AG04450 (cell line): ENCODE measurements around the gene ANKHD1. TPM values are rescaled to one million over a fixed set of nuclear protein-coding genes. Genes with fewer than 3 reads are reported as not detected.

ENCODE experiments used
- CTCF ChIA-PET: fragments of 300-600, 350-600 bp; formaldehyde crosslinking; extraction: SDS; loops from one replicate; lab custom pipeline; 2022; ENCODE audit warnings: antibody characterized with exemption, inconsistent platforms; lab: Charles Lee
- POLR2A ChIA-PET: fragments of 350-600 bp; formaldehyde crosslinking; extraction: SDS; loops from one replicate; lab custom pipeline; 2021; ENCODE audit warnings: antibody characterized with exemption, inconsistent platforms; lab: Yijun Ruan, JAX
- DNase-seq: peaks from one replicate; pipeline ENCODE4 v3.0.0-alpha.2; 2011; ENCODE audit warnings: low read depth, low spot score
- H3K27ac ChIP-seq: one replicate; pipeline ENCODE4 v1.5.1; 2012; ENCODE audit warnings: low read depth, low read length, control low read depth
- H3K27me3 ChIP-seq: one replicate; pipeline ENCODE4 v1.6.0; 2012; ENCODE audit warnings: low read length; ENCODE audit not compliant: control insufficient read depth, insufficient read depth
- H3K4me3 ChIP-seq: 2 replicates; pipeline ENCODE4 v1.5.1; 2011; ENCODE audit warnings: mild to moderate bottlenecking, low read depth, low read length, control low read depth
- H3K9me3 ChIP-seq: 2 replicates; pipeline ENCODE4 v1.5.1; 2012; ENCODE audit warnings: low read length; ENCODE audit not compliant: control insufficient read depth, insufficient read depth
- CTCF ChIP-seq: IDR thresholded peaks from 2 replicates; pipeline ENCODE4 v1.5.1; 2011; ENCODE audit warnings: low read depth, low read length, control low read depth, inconsistent platforms
- polyA plus RNA-seq: library from polyadenylated mRNA; depleted of rRNA; stranded (reverse); fragments of >200 nt; gene quantifications from 2 replicates; pipeline ENCODE4 v1.2.3, GENCODE V29; 2011

Gene ANKHD1
- polyA plus RNA-seq, 1 experiment: 56.6 TPM

- DNase-seq: no peak
- Histone ChIP-seq H3K27me3 (no peaks in the 10 kb centered on the region), H3K27ac (no peak overlapping the region), H3K4me3 (no peak overlapping the region), H3K9me3 (no peaks in the 10 kb centered on the region; the same call in 1 of the 2 replicates)
- TF ChIP-seq CTCF: no peak
- ChIA-PET POLR2A (interaction anchor here (1.2 to 1.7 kb wide), 2 partner anchors 13 to 77 kb away, joined by 3 to 4 read pairs; partner anchors contain the start of genes IK, NDUFA2 and SRA1), CTCF (no interaction called here)
Measured at GRCh38 chr5:140570058-140570457, 168.4 kb downstream of the ANKHD1 start.

- Histone ChIP-seq H3K27me3 (no peaks in the 10 kb centered on the region), H3K27ac (no peak overlapping the region), H3K9me3 (no peaks in the 10 kb centered on the region; the same call in 1 of the 2 replicates), H3K4me3 (no peak overlapping the region)
- POLR2A ChIA-PET: interaction anchor here (0.8 to 1.7 kb wide), 3 partner anchors 13 to 77 kb away, joined by 3 to 4 read pairs (median 4); partner anchors contain the start of genes EIF4EBP3, IK, NDUFA2 and SRA1
- DNase-seq: no peak
- CTCF ChIA-PET: no interaction called here
- TF ChIP-seq CTCF: no peak
Measured at GRCh38 chr5:140570488-140570887, 168.9 kb downstream of the ANKHD1 start.

GRCh38 chr5:140571105-140571504 lies 169.5 kb downstream of the ANKHD1 start:
- CTCF ChIA-PET: no interaction called here
- Histone ChIP-seq H3K4me3 (no peak overlapping the region), H3K9me3 (no peaks in the 10 kb centered on the region; the same call in 1 of the 2 replicates), H3K27me3 (no peaks in the 10 kb centered on the region), H3K27ac (no peak overlapping the region)
- TF ChIP-seq CTCF: no peak
- POLR2A ChIA-PET: interaction anchor here (0.8 kb wide), 1 partner anchor 24 kb away, joined by 4 read pairs; the partner anchor contains the start of gene EIF4EBP3
- DNase-seq: no peak

- Histone ChIP-seq H3K27me3 (no peaks in the 10 kb centered on the region), H3K4me3 (no peak overlapping the region), H3K27ac (no peak overlapping the region), H3K9me3 (no peaks in the 10 kb centered on the region)
- ChIA-PET POLR2A (no interaction called here), CTCF (interaction anchor here (1.1 kb wide), 1 partner anchor 65 kb away, joined by 3 read pairs; the partner anchor contains the start of gene TMCO6)
- TF ChIP-seq CTCF: no peak
- DNase-seq: no peak
Measured at GRCh38 chr5:140573683-140574082, 172.1 kb downstream of the ANKHD1 start.

GRCh38 chr5:140574165-140574564 lies 172.5 kb downstream of the ANKHD1 start:
- Histone ChIP-seq H3K27ac (no peak overlapping the region), H3K9me3 (no peaks in the 10 kb centered on the region), H3K27me3 (no peaks in the 10 kb centered on the region), H3K4me3 (no peak overlapping the region)
- no peak for TF ChIP-seq CTCF
- CTCF ChIA-PET: interaction anchor here (1.1 to 1.4 kb wide), 2 partner anchors 60 to 65 kb away, joined by 3 to 6 read pairs; partner anchors contain the start of gene TMCO6
- POLR2A ChIA-PET: no interaction called here
- no peak for DNase-seq
